GM19351 (cell line): ENCODE results near the gene FADS3.
"Not testable (repeated sequence)": the region's sequence is repeated elsewhere in the genome, so short reads cannot be mapped to it uniquely, and the experiment has no call there.

Experiments used
- ATAC-seq: cut with Tn5 transposase; IDR thresholded peaks from one replicate; pipeline ENCODE4 v1.9.1; 2021; ENCODE audit warnings: mild to moderate bottlenecking, moderate library complexity; ENCODE audit not compliant: unreplicated experiment

Gene FADS3

DNA sequence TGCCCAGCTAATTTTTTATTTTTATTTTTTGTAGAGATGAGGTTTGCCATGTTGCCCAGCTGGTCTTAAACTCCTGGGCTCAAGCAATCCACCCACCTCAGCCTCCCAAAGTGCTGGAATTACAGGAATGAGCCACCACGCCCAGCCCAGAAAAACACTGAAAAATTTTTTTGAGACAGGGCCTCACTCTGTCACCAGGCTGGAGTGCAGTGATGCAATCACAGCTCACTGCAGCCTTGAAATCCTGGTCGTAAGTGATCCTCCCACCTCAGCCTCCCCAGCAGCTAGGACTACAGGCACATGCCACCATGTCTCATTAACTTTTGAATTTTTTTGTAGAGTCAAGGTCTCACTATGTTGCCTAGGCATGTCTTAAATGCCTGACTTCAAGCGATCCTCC is 9.1 kb downstream of the FADS3 start:
- not testable (repeated sequence) for ATAC-seq

DNA sequence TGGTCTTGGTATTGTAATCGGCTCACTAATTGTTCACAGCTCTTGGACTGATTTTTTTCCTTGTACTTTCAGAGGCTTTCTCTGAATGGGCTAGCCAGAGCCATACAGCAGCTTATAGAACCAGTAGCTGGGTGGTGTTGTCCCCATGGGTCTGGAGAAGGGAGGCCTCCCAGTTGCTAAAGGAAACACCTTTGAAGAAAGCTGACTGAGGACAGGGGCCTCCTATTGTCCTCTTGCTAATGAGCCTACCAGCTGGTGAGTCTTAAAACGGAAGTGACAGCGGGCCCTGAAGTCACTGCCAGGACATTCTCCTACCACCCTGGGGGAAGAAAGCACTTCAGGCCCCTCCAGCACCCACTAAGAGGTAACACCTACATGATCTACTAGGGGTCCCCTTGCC is 9.9 kb downstream of the FADS3 start:
- ATAC-seq, result no peak

DNA sequence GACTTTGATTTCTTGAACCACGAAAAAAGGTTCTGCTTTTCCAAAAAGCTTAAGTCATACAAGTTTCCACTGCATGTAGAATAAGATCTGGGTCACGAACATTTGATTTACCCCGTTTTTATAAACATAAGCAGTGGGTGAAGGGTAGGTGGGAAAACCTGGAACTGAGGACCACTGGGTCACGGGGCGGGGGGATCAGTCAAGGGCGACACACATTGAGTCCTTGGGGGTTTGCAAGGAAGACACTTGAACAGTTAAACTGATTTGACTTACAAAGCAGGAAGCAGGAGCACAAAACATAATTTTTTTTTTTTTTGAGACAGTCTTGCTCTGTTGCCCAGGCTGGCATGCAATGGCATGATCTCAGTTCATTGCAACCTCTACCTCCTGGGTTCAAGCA is 10.9 kb downstream of the FADS3 start:
- ATAC-seq, result no peak

DNA sequence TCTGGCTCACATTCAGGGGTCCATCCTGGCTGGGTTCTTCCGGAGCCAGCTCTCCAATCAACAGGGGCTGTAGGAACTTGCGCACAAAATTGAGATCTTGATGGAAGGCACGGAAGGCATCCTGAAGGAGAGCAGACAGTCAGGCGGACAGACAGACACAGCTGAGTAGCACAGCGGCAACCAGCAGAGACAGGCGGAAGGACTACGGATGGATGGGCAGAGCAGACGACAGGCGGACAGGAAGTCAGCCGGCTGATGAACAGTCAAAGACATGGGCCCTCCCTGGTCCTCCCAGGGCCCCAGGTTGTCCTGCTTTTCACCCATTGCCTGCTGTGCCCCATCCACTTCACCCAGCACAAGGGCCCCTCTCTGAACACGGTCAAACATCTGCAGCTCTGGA is 11.3 kb downstream of the FADS3 start:
- ATAC-seq, result no peak

DNA sequence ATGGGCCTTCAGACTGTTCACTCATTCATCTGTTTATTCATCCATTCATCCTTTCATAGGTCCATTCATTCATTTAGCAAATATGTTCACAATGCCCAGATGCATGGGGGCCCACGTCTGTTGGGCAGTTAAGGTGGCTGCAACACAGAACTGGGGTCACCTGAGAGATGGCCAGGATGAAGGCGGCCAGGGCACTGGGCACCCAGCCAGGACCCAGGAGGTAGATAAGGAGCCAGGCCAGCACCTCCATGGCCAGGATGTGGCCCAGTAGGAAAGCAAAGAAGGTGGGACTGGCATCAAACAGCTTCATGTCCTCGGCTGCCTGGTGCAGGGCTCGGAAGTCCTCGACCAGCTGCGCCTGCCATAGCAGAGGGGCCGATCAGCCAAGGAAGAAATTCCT is 12.2 kb downstream of the FADS3 start:
- no peak for ATAC-seq

DNA sequence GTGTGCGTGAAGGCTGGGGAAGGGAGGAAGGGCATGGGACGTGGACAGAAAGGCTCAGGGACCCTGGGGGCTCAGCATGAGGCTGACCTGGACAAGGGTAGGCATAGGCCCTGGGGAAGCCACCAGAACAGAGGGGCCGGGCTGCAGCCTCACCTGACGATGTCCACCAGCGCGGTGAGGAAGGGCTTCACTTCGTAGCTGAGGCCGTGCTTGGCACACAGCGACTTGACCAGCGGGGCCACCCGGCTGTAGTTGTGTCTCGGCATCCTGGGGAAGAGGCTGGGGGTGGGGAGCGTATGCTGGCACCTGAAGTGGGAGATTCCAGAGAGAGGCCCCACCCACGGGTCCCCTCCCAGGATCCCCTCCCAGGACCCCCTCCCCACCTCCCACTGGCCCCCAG is 15.6 kb downstream of the FADS3 start:
- no peak for ATAC-seq

DNA sequence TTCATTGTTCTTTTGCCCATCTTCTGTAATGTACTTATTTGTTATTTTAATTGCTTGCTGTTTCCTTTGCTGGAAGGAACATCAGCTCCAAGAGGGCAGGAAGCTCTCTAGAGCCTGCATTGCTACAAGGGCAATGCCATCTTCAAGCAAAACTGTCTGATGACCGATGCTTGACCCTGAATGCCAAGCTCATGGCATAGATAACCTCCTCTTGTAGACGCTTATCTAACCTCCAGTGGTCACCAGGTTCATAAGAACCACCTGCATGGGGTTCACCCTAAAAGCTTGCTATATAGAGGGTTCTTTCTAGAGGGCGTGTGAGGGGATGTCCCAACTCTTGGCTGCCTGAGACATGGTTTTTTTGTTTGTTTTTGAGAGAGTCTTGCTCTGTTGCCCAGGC is 16.5 kb downstream of the FADS3 start:
- no peak for ATAC-seq

DNA sequence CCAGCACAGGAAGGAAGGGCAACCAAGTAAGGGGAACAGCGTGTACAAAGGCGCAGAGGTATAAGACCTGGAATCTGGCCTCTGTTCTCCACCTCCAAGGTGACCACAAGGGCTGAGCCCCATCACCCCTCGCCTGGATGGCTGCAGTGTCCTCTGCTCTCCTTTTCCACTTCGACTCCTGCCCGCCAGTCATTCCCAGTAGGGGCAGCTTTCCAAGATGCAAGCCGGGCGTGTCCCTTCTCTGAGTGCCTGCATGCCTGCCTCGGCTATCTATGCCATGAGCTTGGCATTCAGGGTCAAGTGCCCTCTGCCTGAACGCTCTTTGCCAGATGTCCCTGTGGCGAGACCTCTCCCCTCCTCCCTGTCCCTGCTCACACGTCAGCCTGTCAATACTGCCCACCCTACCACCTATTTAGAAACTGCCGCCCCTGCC is 17.0 kb downstream of the FADS3 start:
- no peak for ATAC-seq

DNA sequence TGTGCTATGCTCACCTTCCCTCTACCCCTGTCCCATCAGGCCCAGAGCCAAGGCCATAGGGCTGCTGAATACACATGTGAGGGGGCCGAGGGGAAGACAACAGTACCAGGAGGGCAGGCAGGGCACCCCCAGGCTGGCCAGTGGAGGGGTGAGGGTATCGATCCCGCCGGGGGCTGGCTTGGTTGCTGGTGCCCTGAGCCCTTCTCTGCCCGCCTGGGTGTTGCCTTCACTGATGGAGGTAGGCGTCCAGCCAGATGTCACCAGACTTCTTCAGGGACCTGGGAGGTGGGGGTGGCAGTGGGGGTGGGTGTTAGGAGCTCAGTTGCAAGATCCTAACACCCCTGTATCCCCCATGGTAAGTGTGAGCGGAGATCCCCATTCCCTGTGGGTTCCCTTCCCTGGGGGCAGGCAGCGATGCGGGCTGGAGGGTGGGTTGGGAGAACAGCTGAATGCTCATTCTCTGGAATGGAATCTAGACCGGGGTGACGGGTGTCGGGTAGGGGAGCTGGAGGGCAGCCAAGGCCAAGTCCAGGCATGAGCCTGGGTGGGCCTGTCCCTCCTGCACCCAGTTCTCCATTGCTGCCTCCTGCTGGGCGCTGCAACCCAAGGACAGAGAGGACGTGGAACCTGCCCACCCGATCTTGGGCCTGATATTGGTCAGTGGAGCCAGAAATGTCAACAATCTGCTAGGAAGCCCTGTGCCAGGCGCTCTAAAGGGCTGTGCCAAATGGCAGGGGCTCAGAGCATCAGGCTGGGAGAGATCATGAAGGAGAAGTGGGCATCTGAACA is 17.6 kb downstream of the FADS3 start:
- no peak for ATAC-seq

DNA sequence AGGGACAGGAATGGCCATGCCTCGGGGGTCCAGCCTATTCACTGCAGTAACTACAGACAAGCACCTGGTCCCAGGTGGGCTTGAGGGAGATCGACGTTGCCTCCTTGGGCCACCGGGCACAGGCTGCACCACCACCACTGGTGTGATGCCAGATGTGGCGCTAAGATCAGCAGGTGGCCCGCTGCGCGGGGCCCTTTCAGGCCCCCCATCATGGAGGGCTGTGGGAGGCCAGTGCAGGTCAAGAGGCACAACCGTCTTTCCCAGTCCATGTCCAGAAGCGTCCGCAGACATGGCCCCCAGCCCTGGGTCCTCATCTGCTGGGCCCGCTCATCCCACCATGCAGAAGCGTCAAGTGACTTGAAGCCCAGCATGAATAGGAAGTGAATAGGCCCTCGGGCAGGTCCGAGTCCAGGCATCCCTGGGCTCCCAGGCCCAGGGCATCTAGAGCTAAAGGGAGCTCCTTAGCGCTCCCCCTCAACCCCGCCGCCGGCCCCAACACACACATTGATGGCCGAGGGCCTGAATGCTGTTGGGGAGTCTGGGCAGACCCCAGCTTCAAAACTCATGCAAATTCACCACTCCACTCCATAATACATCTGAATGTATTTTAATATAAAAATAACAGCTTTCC is 18.3 kb downstream of the FADS3 start:
- ATAC-seq, result no peak

DNA sequence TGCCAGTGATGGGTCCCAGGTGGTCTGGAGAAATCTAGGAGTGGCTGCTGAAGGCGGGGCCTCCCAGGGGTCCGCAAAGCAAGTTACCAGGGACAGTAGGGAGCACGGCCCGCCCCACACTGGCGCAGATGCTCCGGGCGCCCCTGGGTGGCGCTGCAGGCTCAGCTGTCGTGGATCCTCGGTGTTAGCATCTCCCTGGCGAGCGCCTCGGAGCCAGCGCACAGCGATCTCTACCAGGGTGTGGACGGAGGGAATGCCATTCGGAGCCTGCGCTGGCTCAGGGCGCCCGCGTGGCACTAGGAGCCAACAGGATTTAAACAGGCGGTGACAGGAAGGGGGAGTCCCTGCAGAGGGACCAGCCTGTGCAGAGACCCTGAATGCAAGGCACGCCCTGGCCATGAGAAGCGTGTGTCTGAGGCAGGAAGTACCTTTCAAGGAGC is 20.2 kb downstream of the FADS3 start:
- peak; percentile 83 for ATAC-seq

DNA sequence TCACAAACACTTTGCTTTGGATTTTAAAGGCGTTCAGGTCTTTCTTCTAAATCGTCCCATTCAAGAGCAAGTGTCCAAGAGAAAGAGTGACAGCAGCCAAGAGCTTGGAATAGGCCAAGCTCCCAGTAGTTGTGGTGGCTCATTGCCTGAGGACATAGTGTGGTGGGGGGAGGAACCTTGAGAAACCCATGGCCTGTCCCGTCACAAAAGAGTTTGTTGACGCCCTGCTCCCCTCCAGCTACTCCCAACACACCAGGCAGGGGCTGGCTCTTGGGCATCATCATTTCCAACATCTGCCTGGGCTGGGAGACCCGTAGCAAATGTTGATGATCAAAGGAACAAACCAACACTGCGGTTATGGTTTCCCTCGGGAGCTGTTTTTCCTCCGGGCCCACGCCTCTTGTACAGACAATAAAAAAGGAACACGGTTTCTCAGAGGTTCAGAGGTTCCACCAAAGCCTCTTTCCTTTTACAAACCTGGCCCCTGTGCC is 20.8 kb downstream of the FADS3 start:
- ATAC-seq, result no peak

DNA sequence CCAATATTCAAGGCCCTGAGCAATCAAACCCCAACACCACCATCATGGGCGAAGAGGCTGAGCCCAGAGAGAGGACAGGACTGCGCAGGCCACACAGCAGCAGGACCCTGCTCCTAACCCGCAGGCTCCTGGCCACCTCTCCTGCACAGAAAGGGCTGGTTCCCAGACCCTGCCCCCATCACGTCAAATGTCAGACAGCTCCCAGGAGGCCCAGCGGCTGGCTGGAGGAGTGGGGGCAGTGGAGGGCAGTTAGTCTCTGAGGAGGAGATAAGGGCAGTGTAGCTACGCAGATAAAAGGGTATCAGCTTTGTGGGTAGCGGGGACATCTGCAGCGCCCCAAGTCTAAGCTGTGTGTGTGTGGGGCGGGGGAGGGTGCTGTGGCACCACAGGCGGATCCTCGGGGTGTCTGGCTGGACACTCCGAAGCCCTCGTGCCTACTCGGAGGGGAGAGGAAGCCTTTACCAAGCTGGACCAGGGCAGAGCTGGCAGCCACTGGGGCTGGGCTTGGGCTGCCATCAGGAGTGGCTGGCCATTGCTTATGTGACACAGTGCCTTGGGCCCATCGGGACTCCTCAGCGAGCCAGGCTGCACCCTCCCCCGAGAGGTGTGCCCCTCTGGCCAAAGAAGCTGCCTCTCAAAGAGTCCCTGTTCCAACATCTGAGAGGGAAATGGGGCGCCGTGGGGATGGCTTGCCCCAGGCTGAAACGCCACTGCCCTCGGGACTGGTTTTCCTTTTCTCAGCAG is 21.5 kb downstream of the FADS3 start:
- no peak for ATAC-seq

DNA sequence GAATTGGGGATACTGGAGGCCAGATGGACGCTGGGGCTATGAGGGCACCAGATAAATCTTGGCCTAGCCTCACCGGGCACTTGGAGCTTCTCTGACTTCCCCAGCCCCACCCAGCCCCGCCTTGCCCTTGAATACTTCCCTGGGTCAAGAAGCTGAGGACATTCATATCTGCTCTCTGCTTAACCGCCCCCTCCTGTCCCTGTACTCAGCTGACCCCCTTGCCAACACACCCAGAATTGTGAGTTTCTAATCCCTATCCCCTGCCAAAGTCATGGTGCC is 22.0 kb downstream of the FADS3 start:
- no peak for ATAC-seq

DNA sequence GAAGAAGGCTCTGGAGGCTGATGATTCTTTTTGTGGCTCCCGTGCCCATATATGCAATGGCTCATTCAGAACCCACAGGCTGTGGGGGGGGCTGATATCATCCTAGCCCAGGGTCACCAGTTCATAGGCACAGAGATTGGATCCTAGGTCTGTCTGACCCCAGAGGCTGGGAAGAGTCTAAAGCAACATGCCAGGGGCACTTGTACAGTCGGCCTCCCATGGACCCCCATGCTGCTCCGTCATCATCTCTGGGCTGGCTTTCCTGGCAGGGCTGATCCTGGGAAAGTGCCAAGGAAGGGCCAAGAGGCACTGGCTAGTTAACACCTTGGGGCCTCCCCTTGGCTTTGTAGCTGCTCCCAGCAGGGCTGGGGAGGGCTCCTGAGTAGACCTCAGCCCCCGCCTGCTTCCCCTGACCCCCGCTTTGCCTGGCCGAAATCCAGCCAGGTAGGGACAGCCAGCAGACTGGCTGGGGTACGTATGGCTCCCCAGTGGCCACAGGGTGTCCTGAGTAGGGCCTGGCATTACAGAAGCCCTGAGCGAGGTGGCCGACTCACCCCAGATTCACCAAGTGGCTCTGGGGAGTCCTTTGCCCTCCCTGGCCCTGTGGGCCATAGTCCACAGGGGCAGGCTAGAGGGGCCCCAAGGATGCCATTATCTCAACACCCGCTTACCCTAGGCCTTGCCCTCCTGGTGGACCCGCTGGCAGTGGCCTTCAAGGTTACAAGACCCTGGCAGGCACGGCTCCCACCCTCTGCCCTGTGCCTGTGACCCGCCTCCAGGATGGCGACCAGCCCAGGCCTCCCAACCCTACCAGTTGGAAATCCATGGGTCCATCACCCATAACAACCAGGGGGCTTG is 22.5 kb downstream of the FADS3 start:
- no peak for ATAC-seq

DNA sequence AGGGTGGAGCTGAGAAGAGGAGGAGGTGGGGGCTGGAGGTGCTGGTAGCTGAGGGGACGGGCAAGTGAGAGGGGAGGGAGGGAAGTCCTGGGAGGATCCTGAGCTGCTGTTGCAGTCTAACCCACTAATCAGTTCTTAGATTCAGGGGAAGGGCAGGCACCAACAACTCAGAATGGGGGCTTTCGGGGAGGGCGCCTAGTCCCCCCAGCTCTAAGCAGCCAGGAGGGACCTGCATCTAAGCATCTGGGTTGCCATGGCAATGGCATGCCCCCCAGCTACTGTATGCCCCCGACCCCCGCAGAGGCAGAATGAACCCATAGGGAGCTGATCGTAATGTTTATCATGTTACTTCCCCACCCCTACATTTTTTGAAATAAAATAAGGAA is 24.4 kb downstream of the FADS3 start:
- no peak for ATAC-seq

DNA sequence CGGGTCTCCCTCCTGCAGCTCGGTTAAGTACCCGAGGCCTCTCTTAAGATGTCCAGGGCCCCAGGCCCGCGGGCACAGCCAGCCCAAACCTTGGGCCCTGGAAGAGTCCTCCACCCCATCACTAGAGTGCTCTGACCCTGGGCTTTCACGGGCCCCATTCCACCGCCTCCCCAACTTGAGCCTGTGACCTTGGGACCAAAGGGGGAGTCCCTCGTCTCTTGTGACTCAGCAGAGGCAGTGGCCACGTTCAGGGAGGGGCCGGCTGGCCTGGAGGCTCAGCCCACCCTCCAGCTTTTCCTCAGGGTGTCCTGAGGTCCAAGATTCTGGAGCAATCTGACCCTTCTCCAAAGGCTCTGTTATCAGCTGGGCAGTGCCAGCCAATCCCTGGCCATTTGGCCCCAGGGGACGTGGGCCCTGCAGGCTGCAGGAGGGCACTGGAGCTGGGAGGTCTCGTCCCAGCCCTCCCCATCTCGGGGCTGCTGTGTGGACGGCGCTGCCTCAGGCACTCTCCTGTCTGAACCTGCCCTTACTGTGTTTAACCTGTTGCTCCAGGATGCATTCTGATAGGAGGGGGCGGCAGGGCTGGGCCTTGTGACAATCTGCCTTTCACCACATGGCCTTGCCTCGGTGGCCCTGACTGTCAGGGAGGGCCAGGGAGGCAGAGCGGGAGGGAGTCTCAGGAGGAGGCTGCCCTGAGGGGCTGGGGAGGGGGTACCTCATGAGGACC is 25.0 kb downstream of the FADS3 start:
- ATAC-seq, result no peak

DNA sequence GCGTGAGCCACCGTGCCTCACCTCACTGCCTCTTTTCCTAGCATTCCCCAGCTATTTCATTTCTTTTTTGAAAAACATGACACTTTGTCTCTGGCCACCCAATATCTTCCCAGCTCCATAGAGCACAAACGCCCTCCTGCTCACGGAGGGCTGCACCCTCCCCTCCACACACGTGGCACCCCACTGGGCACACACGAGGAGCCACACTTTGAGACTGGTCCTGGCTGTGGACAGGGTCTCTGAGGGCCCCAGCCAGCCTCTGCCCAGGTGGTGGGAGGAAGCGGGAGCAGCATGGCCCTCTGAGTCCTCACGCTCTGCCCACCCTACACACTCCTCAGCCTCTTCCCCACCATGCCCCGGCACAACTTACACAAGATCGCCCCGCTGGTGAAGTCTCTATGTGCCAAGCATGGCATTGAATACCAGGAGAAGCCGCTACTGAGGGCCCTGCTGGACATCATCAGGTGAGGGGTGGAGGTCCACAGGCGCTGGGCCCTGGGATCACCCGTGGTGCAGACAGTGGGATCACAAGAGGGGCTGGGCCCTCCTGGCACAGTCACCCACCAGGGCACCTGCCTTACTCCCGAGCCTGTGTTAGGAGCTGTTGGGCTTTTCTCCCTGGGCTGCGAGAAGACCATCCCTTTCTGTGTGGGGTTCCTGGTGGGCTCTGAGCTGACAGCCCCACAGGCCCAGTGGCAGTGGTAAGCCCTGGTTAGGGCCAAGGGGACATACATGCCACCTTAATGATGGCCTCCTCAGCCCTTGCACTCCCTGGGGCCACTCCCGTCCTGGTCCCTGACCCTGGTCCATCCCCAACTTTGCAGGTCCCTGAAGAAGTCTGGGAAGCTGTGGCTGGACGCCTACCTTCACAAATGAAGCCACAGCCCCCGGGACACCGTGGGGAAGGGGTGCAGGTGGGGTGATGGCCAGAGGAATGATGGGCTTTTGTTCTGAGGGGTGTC is 26.2 kb downstream of the FADS3 start:
- no peak for ATAC-seq

DNA sequence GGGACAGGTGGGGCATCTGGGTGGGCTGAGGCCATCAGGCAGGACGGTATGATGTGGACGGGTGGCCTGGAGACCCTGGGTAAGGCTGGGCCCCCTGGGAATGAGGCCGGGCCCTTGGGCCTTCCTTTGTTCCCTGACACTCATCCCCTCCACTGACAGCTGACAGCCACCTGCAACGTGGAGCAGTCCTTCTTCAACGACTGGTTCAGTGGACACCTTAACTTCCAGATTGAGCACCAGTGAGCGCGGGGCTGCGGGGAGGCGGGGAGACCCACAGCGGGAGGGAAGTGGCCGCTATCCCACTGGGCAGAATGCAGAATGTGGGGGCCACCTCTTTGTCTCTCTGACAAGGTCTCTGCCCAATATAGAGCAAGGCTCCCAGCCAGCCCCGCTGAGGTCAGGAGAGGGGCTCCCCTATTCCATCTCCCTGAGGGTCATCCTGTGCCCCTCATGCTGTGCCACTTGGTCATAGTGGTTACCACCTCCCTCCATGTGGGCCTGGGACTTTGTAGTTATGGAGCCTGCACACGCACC is 27.7 kb downstream of the FADS3 start:
- no peak for ATAC-seq
